Measurements from ENCODE around the gene SLC11A1. TPM values are rescaled to one million over a fixed set of nuclear protein-coding genes. Genes with fewer than 3 reads are reported as not detected.

The SLC11A1 gene
- total RNA-seq, 6 donors from 2014 or later: 145 to 3,249 (median 371) TPM

DNA sequence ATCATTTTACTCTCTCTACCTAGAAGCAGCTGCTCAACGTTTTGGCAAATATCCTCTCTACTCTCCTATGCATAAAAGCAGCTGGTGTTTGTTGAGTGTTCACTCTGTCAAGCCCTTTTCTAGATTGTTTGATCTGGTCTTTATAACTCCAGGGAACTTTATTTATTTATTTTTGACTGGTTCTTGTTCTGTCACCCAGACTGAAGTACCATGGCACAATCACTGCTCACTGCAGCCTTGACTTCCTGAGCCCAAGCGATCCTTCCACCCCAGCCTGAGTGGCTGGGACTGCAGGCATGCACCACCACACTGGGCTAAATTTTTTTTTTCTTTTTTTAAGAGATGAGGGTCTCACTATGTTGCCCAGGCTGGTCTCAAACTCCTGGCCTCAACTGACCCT lies 12.7 kb upstream of the SLC11A1 start:
- DNase-seq (peak in 1 of 2 donors; percentile 68), ATAC-seq (ENCODE audit: low FRiP score in 2 of 2) (peak; percentile 24 to 47)
- Histone ChIP-seq H3K27ac (peak overlapping the region; percentile 90 to 97 (median 94)), H3K9me3 (peaks cover 0 to 4% (median 0%) of the 10 kb centered on the region in 4 donors), H3K4me1 (peaks cover 23 to 46% (median 34%) of the 10 kb centered on the region in 4 donors), H3K36me3 (no peaks in the 10 kb centered on the region), H3K4me3 (peak overlapping the region in 2 of 4 donors; percentile 54), H3K27me3 (no peaks in the 10 kb centered on the region)
- 21 to 29% methylated on average over 2 of the region's 2 CpGs for WGBS, 2 donors
- TF ChIP-seq EP300 (IDR thresholded peaks at IDR 0.05) (no peak), POLR2A (IDR thresholded peaks at IDR 0.05) (no peak), POLR2AphosphoS5 (IDR thresholded peaks at IDR 0.05) (no peak)
- TF ChIP-seq, protein P1, sequence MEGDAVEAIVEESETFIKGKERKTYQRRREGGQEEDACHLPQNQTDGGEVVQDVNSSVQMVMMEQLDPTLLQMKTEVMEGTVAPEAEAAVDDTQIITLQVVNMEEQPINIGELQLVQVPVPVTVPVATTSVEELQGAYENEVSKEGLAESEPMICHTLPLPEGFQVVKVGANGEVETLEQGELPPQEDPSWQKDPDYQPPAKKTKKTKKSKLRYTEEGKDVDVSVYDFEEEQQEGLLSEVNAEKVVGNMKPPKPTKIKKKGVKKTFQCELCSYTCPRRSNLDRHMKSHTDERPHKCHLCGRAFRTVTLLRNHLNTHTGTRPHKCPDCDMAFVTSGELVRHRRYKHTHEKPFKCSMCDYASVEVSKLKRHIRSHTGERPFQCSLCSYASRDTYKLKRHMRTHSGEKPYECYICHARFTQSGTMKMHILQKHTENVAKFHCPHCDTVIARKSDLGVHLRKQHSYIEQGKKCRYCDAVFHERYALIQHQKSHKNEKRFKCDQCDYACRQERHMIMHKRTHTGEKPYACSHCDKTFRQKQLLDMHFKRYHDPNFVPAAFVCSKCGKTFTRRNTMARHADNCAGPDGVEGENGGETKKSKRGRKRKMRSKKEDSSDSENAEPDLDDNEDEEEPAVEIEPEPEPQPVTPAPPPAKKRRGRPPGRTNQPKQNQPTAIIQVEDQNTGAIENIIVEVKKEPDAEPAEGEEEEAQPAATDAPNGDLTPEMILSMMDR (IDR thresholded peaks at IDR 0.05): peak in 1 of 6 experiments; percentile 27

DNA sequence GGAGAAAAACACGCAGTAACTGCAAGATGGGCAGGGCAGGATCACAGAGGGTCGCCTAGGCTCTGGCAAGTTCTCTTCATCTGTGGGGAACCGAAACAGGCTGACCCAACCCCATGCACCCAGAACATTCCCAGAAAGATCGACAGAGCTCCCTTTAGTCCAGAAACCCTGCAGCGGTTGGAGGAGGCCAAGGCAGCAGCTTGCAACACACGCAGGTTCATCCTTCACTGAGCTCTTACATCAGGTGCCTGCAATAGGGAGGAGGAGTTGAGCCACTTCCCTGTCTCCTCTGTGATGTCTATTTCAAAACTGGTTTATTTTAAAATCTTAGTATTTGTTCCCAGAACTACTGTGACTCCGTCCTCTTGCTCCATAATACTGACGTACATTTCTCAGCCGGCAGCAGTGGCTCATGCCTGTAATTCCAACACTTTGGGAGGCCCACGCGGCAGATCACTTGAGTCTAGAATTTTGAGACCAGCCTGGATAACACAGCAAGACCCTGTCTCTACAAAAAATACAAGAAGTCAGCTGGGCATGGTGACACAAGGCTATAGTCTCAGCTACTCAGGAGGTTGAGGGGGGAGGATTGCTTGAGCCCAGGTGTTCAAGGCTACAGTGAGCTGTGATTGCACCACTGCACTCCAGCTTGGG lies 11.5 kb upstream of the SLC11A1 start:
- DNase-seq: peak in 1 of 2 donors; percentile 90
- TF ChIP-seq, protein P1 (IDR thresholded peaks at IDR 0.05): no peak
- TF ChIP-seq POLR2A (IDR thresholded peaks at IDR 0.05): peak in 2 of 4 donors; percentile 51 to 75
- TF ChIP-seq POLR2AphosphoS5 (IDR thresholded peaks at IDR 0.05): peak; percentile 89 to 97
- TF ChIP-seq EP300 (IDR thresholded peaks at IDR 0.05): peak; percentile 81 to 94 (median 85)
- Histone ChIP-seq H3K36me3 (no peaks in the 10 kb centered on the region), H3K4me1 (peaks cover 23 to 46% (median 34%) of the 10 kb centered on the region in 4 donors), H3K27ac (peak overlapping the region; percentile 90 to 97 (median 94)), H3K27me3 (no peaks in the 10 kb centered on the region), H3K9me3 (peaks cover 0 to 4% (median 0%) of the 10 kb centered on the region in 4 donors), H3K4me3 (no peak overlapping the region)
- 36 to 61% methylated on average over 8 to 11 of the region's 11 CpGs for WGBS, 2 donors
- peak; percentile 60 to 70 for ATAC-seq (ENCODE audit: low FRiP score in 2 of 2)

DNA sequence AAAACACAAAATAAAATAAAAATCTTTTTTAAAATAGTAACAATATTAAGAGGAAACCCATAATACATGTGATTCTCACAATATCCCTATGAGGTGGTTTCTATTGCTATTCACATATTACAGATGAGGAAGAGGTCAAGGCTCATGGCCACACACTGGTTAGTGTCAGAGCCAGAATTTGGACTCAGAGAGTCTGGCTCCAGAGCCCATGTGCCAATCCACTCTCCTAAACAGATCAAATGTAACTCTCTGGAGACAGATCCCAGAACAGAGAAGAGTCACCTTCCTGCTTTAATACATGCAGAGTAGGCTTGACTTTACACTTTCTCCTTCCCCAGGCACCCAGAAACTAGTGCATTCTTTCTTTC lies 10.1 kb upstream of the SLC11A1 start:
- Histone ChIP-seq H3K27me3 (no peaks in the 10 kb centered on the region), H3K9me3 (no peaks in the 10 kb centered on the region), H3K27ac (peak overlapping the region; percentile 88 to 97 (median 93)), H3K4me1 (peaks cover 23 to 42% (median 34%) of the 10 kb centered on the region in 4 donors), H3K4me3 (no peak overlapping the region), H3K36me3 (no peaks in the 10 kb centered on the region)
- no peak for ATAC-seq (ENCODE audit: low FRiP score in 2 of 2)
- DNase-seq: no peak
- TF ChIP-seq POLR2AphosphoS5 (IDR thresholded peaks at IDR 0.05) (no peak), POLR2A (IDR thresholded peaks at IDR 0.05) (no peak), EP300 (IDR thresholded peaks at IDR 0.05) (no peak)
- TF ChIP-seq, protein P1 (IDR thresholded peaks at IDR 0.05): no peak

DNA sequence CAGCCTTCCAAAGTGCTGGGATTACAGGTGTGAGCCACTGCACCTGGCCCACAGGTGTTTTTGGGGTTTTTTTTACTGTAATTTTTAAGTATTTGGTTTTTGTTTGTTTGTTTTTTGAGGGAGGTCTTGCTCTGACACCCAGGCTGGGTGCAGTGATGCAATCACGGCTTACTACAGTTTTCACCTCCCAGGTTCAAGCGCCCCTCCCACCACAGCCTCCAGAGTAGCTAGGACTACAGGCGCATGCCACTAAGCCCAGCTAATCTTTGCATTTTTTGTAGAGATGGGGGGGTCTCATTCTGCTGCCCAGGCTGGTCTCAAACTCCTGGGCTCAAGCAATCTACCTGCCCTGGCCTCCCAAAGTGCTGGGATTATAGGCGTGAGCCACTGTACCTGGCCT lies 7.3 kb upstream of the SLC11A1 start:
- WGBS, 2 donors: 78 to 84% methylated on average over 4 of the region's 4 CpGs
- TF ChIP-seq POLR2A (IDR thresholded peaks at IDR 0.05): no peak
- no peak for TF ChIP-seq POLR2AphosphoS5 (IDR thresholded peaks at IDR 0.05)
- TF ChIP-seq, protein P1 (IDR thresholded peaks at IDR 0.05): no peak
- no peak for TF ChIP-seq EP300 (IDR thresholded peaks at IDR 0.05)
- H3K4me1 ChIP-seq: peaks cover 7 to 14% (median 14%) of the 10 kb centered on the region in 4 donors
- no peaks in the 10 kb centered on the region for H3K9me3 ChIP-seq
- DNase-seq: no peak
- no peaks in the 10 kb centered on the region for H3K27me3 ChIP-seq
- H3K27ac ChIP-seq: no peak overlapping the region
- no peak overlapping the region for H3K4me3 ChIP-seq
- H3K36me3 ChIP-seq: no peaks in the 10 kb centered on the region
- ATAC-seq (ENCODE audit: low FRiP score in 2 of 2): no peak

DNA sequence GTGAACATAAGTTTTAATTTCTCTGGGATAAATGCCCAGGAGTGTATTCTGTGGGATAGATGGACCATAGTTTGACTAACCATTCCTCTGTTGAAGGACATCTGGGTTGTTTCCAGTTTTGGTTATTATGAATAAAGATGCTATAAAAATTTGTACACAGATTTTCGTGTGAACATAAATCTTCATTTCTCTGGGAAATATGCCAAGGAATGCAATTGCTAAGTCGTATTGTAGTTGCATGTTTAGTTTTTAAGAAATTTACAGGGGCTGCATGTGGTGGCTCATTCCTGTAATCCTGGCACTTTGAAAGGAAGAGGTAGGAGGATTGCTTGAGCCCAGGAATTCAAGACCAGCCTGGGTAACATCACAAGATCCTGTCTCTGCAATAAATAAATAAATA lies 6.9 kb upstream of the SLC11A1 start:
- Histone ChIP-seq H3K27ac (no peak overlapping the region), H3K4me1 (peaks cover 3 to 11% (median 9%) of the 10 kb centered on the region in 4 donors), H3K9me3 (no peaks in the 10 kb centered on the region), H3K36me3 (no peaks in the 10 kb centered on the region), H3K27me3 (no peaks in the 10 kb centered on the region), H3K4me3 (no peak overlapping the region)
- 26% methylated on average over 2 of the region's 2 CpGs for WGBS, 2 donors
- no peak for ATAC-seq (ENCODE audit: low FRiP score in 2 of 2)
- DNase-seq: no peak
- TF ChIP-seq, protein P1 (IDR thresholded peaks at IDR 0.05): no peak
- TF ChIP-seq EP300 (IDR thresholded peaks at IDR 0.05) (no peak), POLR2AphosphoS5 (IDR thresholded peaks at IDR 0.05) (no peak), POLR2A (IDR thresholded peaks at IDR 0.05) (no peak)

Measured in upper lobe of left lung (tissue), 6 donors.